ENCODE results near the gene PIK3CB.

- TF ChIP-seq CTCF (IDR thresholded peaks at IDR 0.05; ENCODE audit: control extremely low read depth in 1 of 3, insufficient read depth in 1 of 3, low read depth in 1 of 3, low read length in 3 of 3) (no peak), SRF (IDR thresholded peaks at IDR 0.05; ENCODE audit: low read depth, low read length) (no peak), YY1 (IDR thresholded peaks at IDR 0.05; ENCODE audit: low read depth, low read length) (no peak)
Observed at GRCh38 chr3:138668107-138668506, 166.6 kb downstream of the PIK3CB start.
